H4 (cell line): ENCODE data around the gene EDEM2. TPM values are rescaled to one million over a fixed set of nuclear protein-coding genes. Genes with fewer than 3 reads are reported as not detected.
"Not testable (repeated sequence)": the region's sequence is repeated elsewhere in the genome, so short reads cannot be mapped to it uniquely, and the experiment has no call there.

Experiments used
- DNase-seq: peaks from one replicate; pipeline ENCODE4 v3.0.0-alpha.2; 2015; ENCODE audit warnings: low spot score
- total RNA-seq: library from RNA; depleted of rRNA; stranded (reverse); fragments of >200 nt; shearing (Covaris generic); gene quantifications from 2 replicates; pipeline ENCODE4 v1.2.3, GENCODE V29; 2014

The EDEM2 gene
- total RNA-seq, 1 experiment from 2014 or later: 38.7 TPM

- no peak for DNase-seq
These were observed 21.4 kb downstream of the EDEM2 start for GRCh38 chr20:35125753-35126152.

GRCh38 chr20:35122756-35123405, 24.3 kb downstream of the EDEM2 start:
- DNase-seq: no peak

- no peak for DNase-seq
These were observed 25.9 kb downstream of the EDEM2 start for GRCh38 chr20:35121186-35121585.

GRCh38 chr20:35120012-35120701, 27.0 kb downstream of the EDEM2 start:
- DNase-seq: peak; percentile 33

- no peak for DNase-seq
These were observed 29.5 kb downstream of the EDEM2 start for GRCh38 chr20:35117629-35118028.

- no peak for DNase-seq
These were observed 29.9 kb downstream of the EDEM2 start for GRCh38 chr20:35117196-35117595.

- no peak for DNase-seq
These were observed 30.9 kb downstream of the EDEM2 start for GRCh38 chr20:35116258-35116657.

GRCh38 chr20:35115606-35116005, 31.5 kb downstream of the EDEM2 start:
- no peak for DNase-seq

GRCh38 chr20:35112276-35112675, 34.9 kb downstream of the EDEM2 start:
- DNase-seq: not testable (repeated sequence)

GRCh38 chr20:35111141-35111888, 35.8 kb downstream of the EDEM2 start:
- DNase-seq: no peak

GRCh38 chr20:35108921-35109320, 38.2 kb downstream of the EDEM2 start:
- no peak for DNase-seq

GRCh38 chr20:35106827-35107380, 40.2 kb downstream of the EDEM2 start:
- DNase-seq: no peak

- DNase-seq: no peak
These were observed 42.3 kb downstream of the EDEM2 start for GRCh38 chr20:35104685-35105295.

- no peak for DNase-seq
These were observed 45.5 kb downstream of the EDEM2 start for GRCh38 chr20:35101620-35102019.

- DNase-seq: peak; percentile 64
These were observed 53.8 kb downstream of the EDEM2 start for GRCh38 chr20:35093267-35093884.

GRCh38 chr20:35092524-35093266, 54.4 kb downstream of the EDEM2 start, which contains the start of gene TRPC4AP:
Gene TRPC4AP, minus strand, starts transcription at chr20:35092807. Its CDS starts 26 bp downstream, at chr20:35092781.
- peak; percentile 79 for DNase-seq

- no peak for DNase-seq
These were observed 55.2 kb downstream of the EDEM2 start for GRCh38 chr20:35091816-35092523.

- no peak for DNase-seq
These were observed 58.6 kb downstream of the EDEM2 start for GRCh38 chr20:35088231-35089145.

GRCh38 chr20:35087791-35088190, 59.3 kb downstream of the EDEM2 start:
- DNase-seq: no peak
